ENCODE results near the gene PDHB. TPM values are rescaled to one million over a fixed set of nuclear protein-coding genes. Genes with fewer than 3 reads are reported as not detected.

PDHB gene
- total RNA-seq, 1 donor from 2014 or later: 75.7 TPM

GRCh38 chr3:58421004-58421403, 12.6 kb downstream of the PDHB start:
- Histone ChIP-seq H3K9me3 (ENCODE audit: control insufficient read depth in 3 of 3, low read length in 3 of 3) (no peaks in the 10 kb centered on the region), H3K4me3 (ENCODE audit: low read length in 3 of 3) (no peak overlapping the region), H3K27me3 (ENCODE audit: control insufficient read depth in 3 of 3, insufficient read depth in 3 of 3, low read length in 3 of 3) (no peaks in the 10 kb centered on the region), H3K9ac (ENCODE audit: low read depth in 1 of 3, low read length in 3 of 3) (no peak overlapping the region), H3K36me3 (ENCODE audit: control insufficient read depth in 3 of 3, insufficient read depth in 3 of 3, low read length in 3 of 3) (peaks cover 6 to 43% (median 43%) of the 10 kb centered on the region in 3 donors), H3K27ac (ENCODE audit: low read depth, low read length) (no peak overlapping the region), H3K4me1 (ENCODE audit: control insufficient read depth in 3 of 3, insufficient read depth in 3 of 3, low read length in 3 of 3) (peaks cover 0 to 7% (median 0%) of the 10 kb centered on the region in 3 donors)

- peaks cover 6 to 36% (median 36%) of the 10 kb centered on the region in 3 donors for H3K36me3 ChIP-seq (ENCODE audit: control insufficient read depth in 3 of 3, insufficient read depth in 3 of 3, low read length in 3 of 3)
- H3K4me1 ChIP-seq (ENCODE audit: control insufficient read depth in 3 of 3, insufficient read depth in 3 of 3, low read length in 3 of 3): peaks cover 0 to 7% (median 0%) of the 10 kb centered on the region in 3 donors
- no peak overlapping the region for H3K4me3 ChIP-seq (ENCODE audit: low read length in 3 of 3)
- H3K9ac ChIP-seq (ENCODE audit: low read depth in 1 of 3, low read length in 3 of 3): peak overlapping the region in 1 of 3 donors; percentile 3
- H3K9me3 ChIP-seq (ENCODE audit: control insufficient read depth in 3 of 3, low read length in 3 of 3): no peaks in the 10 kb centered on the region
- H3K27me3 ChIP-seq (ENCODE audit: control insufficient read depth in 3 of 3, insufficient read depth in 3 of 3, low read length in 3 of 3): no peaks in the 10 kb centered on the region
- peak overlapping the region; percentile 55 for H3K27ac ChIP-seq (ENCODE audit: low read depth, low read length)
Measured at GRCh38 chr3:58419780-58420507, 13.7 kb downstream of the PDHB start.

GRCh38 chr3:58418227-58418626, 15.4 kb downstream of the PDHB start:
- peaks cover 0 to 7% (median 0%) of the 10 kb centered on the region in 3 donors for H3K4me1 ChIP-seq (ENCODE audit: control insufficient read depth in 3 of 3, insufficient read depth in 3 of 3, low read length in 3 of 3)
- no peaks in the 10 kb centered on the region for H3K9me3 ChIP-seq (ENCODE audit: control insufficient read depth in 3 of 3, low read length in 3 of 3)
- H3K4me3 ChIP-seq (ENCODE audit: low read length in 3 of 3): no peak overlapping the region
- H3K27me3 ChIP-seq (ENCODE audit: control insufficient read depth in 3 of 3, insufficient read depth in 3 of 3, low read length in 3 of 3): no peaks in the 10 kb centered on the region
- H3K27ac ChIP-seq (ENCODE audit: low read depth, low read length): no peak overlapping the region
- H3K9ac ChIP-seq (ENCODE audit: low read depth in 1 of 3, low read length in 3 of 3): no peak overlapping the region
- peaks cover 0 to 23% (median 19%) of the 10 kb centered on the region in 3 donors for H3K36me3 ChIP-seq (ENCODE audit: control insufficient read depth in 3 of 3, insufficient read depth in 3 of 3, low read length in 3 of 3)

DNA sequence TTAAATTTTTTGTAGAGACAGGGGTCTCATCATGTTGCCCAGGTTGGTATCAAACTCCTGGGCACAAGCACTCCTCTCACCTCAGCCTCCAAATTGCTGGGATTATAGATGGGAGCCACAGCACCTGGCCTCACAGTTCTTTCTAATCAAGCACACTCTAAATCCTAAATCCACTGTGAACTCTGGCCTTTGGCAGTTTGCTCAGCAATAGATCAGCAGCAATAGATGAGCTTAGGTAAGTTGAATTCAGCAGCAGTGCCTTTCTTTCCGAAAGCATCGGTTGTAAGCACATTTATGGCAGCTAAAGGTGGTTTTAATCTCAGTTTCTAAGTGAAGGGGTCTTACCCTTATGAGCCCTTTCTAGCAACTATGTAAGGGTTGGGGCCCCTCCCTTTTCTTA, 16.6 kb downstream of the PDHB start:
- Histone ChIP-seq H3K9me3 (ENCODE audit: control insufficient read depth in 3 of 3, low read length in 3 of 3) (no peaks in the 10 kb centered on the region), H3K27me3 (ENCODE audit: control insufficient read depth in 3 of 3, insufficient read depth in 3 of 3, low read length in 3 of 3) (no peaks in the 10 kb centered on the region), H3K4me1 (ENCODE audit: control insufficient read depth in 3 of 3, insufficient read depth in 3 of 3, low read length in 3 of 3) (peaks cover 0 to 5% (median 0%) of the 10 kb centered on the region in 3 donors), H3K27ac (ENCODE audit: low read depth, low read length) (no peak overlapping the region), H3K9ac (ENCODE audit: low read depth in 1 of 3, low read length in 3 of 3) (no peak overlapping the region), H3K4me3 (ENCODE audit: low read length in 3 of 3) (no peak overlapping the region), H3K36me3 (ENCODE audit: control insufficient read depth in 3 of 3, insufficient read depth in 3 of 3, low read length in 3 of 3) (peaks cover 4 to 19% (median 12%) of the 10 kb centered on the region in 3 donors)

GRCh38 chr3:58416191-58416590, 17.4 kb downstream of the PDHB start:
- no peak overlapping the region for H3K9ac ChIP-seq (ENCODE audit: low read depth in 1 of 3, low read length in 3 of 3)
- H3K27ac ChIP-seq (ENCODE audit: low read depth, low read length): no peak overlapping the region
- peaks cover 0 to 3% (median 0%) of the 10 kb centered on the region in 3 donors for H3K4me1 ChIP-seq (ENCODE audit: control insufficient read depth in 3 of 3, insufficient read depth in 3 of 3, low read length in 3 of 3)
- H3K27me3 ChIP-seq (ENCODE audit: control insufficient read depth in 3 of 3, insufficient read depth in 3 of 3, low read length in 3 of 3): no peaks in the 10 kb centered on the region
- H3K4me3 ChIP-seq (ENCODE audit: low read length in 3 of 3): no peak overlapping the region
- H3K9me3 ChIP-seq (ENCODE audit: control insufficient read depth in 3 of 3, low read length in 3 of 3): no peaks in the 10 kb centered on the region
- peaks cover 10 to 20% (median 10%) of the 10 kb centered on the region in 3 donors for H3K36me3 ChIP-seq (ENCODE audit: control insufficient read depth in 3 of 3, insufficient read depth in 3 of 3, low read length in 3 of 3)

- Histone ChIP-seq H3K9me3 (ENCODE audit: control insufficient read depth in 3 of 3, low read length in 3 of 3) (no peaks in the 10 kb centered on the region), H3K4me1 (ENCODE audit: control insufficient read depth in 3 of 3, insufficient read depth in 3 of 3, low read length in 3 of 3) (peaks cover 0 to 3% (median 0%) of the 10 kb centered on the region in 3 donors), H3K36me3 (ENCODE audit: control insufficient read depth in 3 of 3, insufficient read depth in 3 of 3, low read length in 3 of 3) (peaks cover 22 to 29% (median 23%) of the 10 kb centered on the region in 3 donors), H3K4me3 (ENCODE audit: low read length in 3 of 3) (no peak overlapping the region), H3K9ac (ENCODE audit: low read depth in 1 of 3, low read length in 3 of 3) (no peak overlapping the region), H3K27ac (ENCODE audit: low read depth, low read length) (no peak overlapping the region), H3K27me3 (ENCODE audit: control insufficient read depth in 3 of 3, insufficient read depth in 3 of 3, low read length in 3 of 3) (no peaks in the 10 kb centered on the region)
Measured at GRCh38 chr3:58414538-58415197, 19.0 kb downstream of the PDHB start.

GRCh38 chr3:58411851-58412830, 21.5 kb downstream of the PDHB start:
- H3K4me3 ChIP-seq (ENCODE audit: low read length in 3 of 3): no peak overlapping the region
- no peaks in the 10 kb centered on the region for H3K4me1 ChIP-seq (ENCODE audit: control insufficient read depth in 3 of 3, insufficient read depth in 3 of 3, low read length in 3 of 3)
- H3K27ac ChIP-seq (ENCODE audit: low read depth, low read length): no peak overlapping the region
- no peak overlapping the region for H3K9ac ChIP-seq (ENCODE audit: low read depth in 1 of 3, low read length in 3 of 3)
- H3K36me3 ChIP-seq (ENCODE audit: control insufficient read depth in 3 of 3, insufficient read depth in 3 of 3, low read length in 3 of 3): peaks cover 27 to 39% (median 32%) of the 10 kb centered on the region in 3 donors
- no peaks in the 10 kb centered on the region for H3K9me3 ChIP-seq (ENCODE audit: control insufficient read depth in 3 of 3, low read length in 3 of 3)
- no peaks in the 10 kb centered on the region for H3K27me3 ChIP-seq (ENCODE audit: control insufficient read depth in 3 of 3, insufficient read depth in 3 of 3, low read length in 3 of 3)

- H3K9ac ChIP-seq (ENCODE audit: low read depth in 1 of 3, low read length in 3 of 3): no peak overlapping the region
- no peaks in the 10 kb centered on the region for H3K9me3 ChIP-seq (ENCODE audit: control insufficient read depth in 3 of 3, low read length in 3 of 3)
- H3K36me3 ChIP-seq (ENCODE audit: control insufficient read depth in 3 of 3, insufficient read depth in 3 of 3, low read length in 3 of 3): peaks cover 27 to 39% (median 32%) of the 10 kb centered on the region in 3 donors
- H3K27ac ChIP-seq (ENCODE audit: low read depth, low read length): no peak overlapping the region
- H3K4me1 ChIP-seq (ENCODE audit: control insufficient read depth in 3 of 3, insufficient read depth in 3 of 3, low read length in 3 of 3): no peaks in the 10 kb centered on the region
- H3K4me3 ChIP-seq (ENCODE audit: low read length in 3 of 3): no peak overlapping the region
- no peaks in the 10 kb centered on the region for H3K27me3 ChIP-seq (ENCODE audit: control insufficient read depth in 3 of 3, insufficient read depth in 3 of 3, low read length in 3 of 3)
Measured at GRCh38 chr3:58411036-58411435, 22.6 kb downstream of the PDHB start.

DNA sequence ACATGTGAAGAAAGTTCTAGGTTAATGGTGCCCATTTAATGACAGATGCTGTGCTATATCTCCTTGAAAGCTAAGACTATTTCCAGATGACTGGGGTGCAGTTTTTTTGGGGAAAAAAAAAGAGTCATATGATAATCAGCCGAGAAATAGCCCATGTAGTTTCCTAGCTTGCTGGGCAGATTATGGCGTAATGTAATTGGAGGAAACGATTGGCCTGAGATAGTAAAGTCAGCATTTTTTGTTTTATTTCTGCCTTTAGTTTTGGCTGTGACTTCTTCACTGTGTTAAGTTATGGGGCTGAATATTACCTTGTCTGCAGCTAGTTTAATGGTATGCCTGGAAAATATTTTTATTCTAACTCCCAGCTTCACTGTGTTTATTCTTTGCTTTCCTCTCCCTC, 24.0 kb downstream of the PDHB start:
- peaks cover 27 to 39% (median 34%) of the 10 kb centered on the region in 3 donors for H3K36me3 ChIP-seq (ENCODE audit: control insufficient read depth in 3 of 3, insufficient read depth in 3 of 3, low read length in 3 of 3)

More for the DNA sequence above, 24.0 kb downstream of the PDHB start:
- Histone ChIP-seq H3K9me3 (ENCODE audit: control insufficient read depth in 3 of 3, low read length in 3 of 3) (no peaks in the 10 kb centered on the region), H3K27ac (ENCODE audit: low read depth, low read length) (no peak overlapping the region), H3K4me3 (ENCODE audit: low read length in 3 of 3) (no peak overlapping the region), H3K9ac (ENCODE audit: low read depth in 1 of 3, low read length in 3 of 3) (no peak overlapping the region), H3K27me3 (ENCODE audit: control insufficient read depth in 3 of 3, insufficient read depth in 3 of 3, low read length in 3 of 3) (no peaks in the 10 kb centered on the region), H3K4me1 (ENCODE audit: control insufficient read depth in 3 of 3, insufficient read depth in 3 of 3, low read length in 3 of 3) (no peaks in the 10 kb centered on the region)
